Kidney glomerular epithelial cell (primary cell): Measurements from ENCODE around the gene CTTNBP2.
"Not testable (repeated sequence)": the region's sequence is repeated elsewhere in the genome, so short reads cannot be mapped to it uniquely, and the experiment has no call there.

Source experiments
- DNase-seq: peaks from one replicate; lab custom pipeline; 2025; lab: John Stamatoyannopoulos, UW

The CTTNBP2 gene

GRCh38 chr7:117750612-117751563 lies 122.4 kb downstream of the CTTNBP2 start:
- peak; percentile 18 for DNase-seq

GRCh38 chr7:117741962-117742361 lies 131.3 kb downstream of the CTTNBP2 start:
- no peak for DNase-seq

GRCh38 chr7:117739085-117739484 lies 134.2 kb downstream of the CTTNBP2 start:
- no peak for DNase-seq

GRCh38 chr7:117737926-117738325 lies 135.3 kb downstream of the CTTNBP2 start:
- no peak for DNase-seq

DNA sequence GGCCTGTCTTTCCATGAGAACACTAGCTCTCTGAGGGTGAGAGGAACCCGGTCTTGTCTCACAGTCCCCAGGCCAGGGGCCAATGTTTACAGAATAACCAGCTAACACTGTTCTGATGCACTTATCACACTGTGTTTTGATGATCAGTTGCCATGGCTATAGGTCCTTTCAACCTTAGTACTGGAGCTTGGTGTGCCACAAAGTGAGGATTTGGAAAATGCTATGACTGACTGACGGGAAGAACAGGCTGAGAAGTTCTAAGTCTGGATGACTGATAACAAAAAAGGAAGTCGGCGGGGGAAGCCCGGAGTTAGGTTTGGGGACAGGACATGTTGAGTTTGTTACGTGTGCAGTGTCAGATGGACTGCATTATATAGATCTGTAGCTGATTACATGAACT lies 141.8 kb downstream of the CTTNBP2 start:
- DNase-seq: no peak

- no peak for DNase-seq
Measured at GRCh38 chr7:117730390-117730789, 142.9 kb downstream of the CTTNBP2 start.

- DNase-seq: no peak
Measured at GRCh38 chr7:117728890-117729624, 144.2 kb downstream of the CTTNBP2 start.

DNA sequence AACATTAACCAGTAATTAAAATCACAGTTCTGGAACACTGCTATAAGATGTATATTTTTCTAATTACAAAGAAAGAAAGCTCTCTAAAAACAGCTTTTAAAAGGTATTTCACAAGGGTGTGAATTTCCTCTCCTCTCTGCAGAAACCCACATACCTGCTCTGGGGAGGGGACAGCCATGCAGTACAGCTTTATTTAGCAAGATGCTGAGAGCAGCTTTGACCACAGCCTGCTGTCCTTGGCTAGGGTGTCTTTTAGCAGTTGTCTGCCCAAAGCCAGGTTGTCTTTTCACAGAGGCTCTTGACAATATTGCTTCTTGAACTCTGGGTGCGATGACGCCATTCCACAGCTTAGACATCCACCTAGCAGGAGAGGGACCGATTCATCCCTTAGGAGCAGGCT lies 148.3 kb downstream of the CTTNBP2 start:
- no peak for DNase-seq

DNA sequence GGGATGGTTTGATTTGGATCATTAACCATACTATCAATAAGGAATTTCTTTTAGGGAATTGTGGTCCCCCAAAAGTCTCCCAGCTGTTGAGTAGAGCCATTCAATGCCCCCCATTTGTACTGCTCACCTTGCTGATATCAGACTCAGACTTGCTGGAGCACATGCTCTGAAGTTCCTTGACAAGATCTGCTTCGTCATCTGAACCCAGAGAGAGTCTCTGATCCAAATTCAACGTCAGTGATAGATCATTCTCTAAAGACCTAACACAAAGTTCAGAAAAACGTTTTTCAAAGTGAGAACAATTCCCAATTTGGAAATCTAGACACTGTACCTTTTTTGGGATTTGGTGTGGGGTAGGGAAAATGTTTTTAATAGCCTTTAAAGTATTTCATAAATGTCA lies 153.9 kb downstream of the CTTNBP2 start:
- no peak for DNase-seq

GRCh38 chr7:117718116-117718835 lies 155.0 kb downstream of the CTTNBP2 start:
- DNase-seq: no peak

- no peak for DNase-seq
Measured at GRCh38 chr7:117717357-117717756, 155.9 kb downstream of the CTTNBP2 start.

DNA sequence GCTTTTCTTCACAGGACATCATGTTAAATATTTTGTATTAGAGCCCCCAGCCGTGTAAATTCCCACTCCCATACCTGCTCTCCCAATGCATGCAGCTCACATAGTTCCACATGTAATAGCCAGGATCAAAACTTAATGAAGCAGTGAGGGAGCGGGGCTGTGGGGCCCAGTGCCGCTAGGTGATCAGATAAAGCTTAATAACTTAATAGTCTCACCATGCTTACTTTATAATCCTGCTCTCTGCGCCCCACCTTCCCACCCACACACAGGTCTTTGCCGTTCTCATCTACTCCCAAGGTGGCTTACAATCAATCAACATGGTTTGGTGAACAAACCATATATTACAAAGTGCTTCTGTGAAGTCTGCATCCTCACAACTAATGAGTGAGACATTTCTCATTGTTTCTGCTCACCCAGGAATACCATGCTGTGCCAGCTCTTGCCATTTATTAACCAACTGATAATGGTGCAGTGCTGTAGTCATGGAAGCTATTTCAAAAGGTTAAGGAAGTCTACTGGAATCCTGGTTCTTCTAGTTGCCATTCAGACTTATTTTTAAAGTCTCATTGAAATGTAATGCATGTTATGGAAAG lies 156.4 kb downstream of the CTTNBP2 start:
- peak; percentile 93 for DNase-seq

- peak; percentile 72 for DNase-seq
Measured at GRCh38 chr7:117715784-117716445, 157.3 kb downstream of the CTTNBP2 start.

DNA sequence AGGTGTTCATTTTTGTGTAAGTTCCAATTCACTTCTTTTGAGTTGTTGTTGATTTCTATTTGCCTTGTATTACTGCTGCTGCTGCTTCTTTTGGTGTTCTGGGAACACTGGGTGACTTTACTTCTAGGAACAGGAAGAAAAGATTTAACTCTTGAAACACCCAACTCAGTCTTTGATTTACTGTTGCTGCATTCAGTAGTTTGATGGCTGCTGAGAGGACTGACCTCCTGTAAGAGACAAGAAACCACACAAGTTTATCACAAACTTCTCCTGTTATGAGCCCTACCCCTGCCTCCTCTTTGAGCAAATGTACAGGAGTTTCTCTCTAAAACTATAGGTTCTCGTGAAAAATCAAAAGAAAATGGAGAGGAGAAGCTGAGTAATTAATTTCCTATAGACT lies 161.7 kb downstream of the CTTNBP2 start:
- DNase-seq: no peak

DNA sequence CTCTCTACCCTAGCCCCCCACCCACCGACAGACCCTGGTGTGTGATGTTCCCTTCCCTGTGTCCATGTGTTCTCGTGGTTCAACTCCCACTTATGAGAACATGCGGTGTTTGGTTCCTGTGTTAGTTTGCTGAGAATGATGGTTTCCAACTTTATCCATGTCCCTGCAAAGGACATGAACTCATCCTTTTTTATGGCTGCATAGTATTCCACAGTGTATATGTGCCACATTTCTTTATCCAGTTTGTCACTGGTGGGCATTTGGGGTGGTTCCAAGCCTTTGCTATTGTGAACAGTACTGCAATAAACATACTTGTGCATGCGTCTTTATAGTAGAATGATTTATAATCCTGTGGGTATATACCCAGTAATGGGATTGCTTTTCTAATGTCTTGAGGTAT lies 165.1 kb downstream of the CTTNBP2 start:
- not testable (repeated sequence) for DNase-seq

DNA sequence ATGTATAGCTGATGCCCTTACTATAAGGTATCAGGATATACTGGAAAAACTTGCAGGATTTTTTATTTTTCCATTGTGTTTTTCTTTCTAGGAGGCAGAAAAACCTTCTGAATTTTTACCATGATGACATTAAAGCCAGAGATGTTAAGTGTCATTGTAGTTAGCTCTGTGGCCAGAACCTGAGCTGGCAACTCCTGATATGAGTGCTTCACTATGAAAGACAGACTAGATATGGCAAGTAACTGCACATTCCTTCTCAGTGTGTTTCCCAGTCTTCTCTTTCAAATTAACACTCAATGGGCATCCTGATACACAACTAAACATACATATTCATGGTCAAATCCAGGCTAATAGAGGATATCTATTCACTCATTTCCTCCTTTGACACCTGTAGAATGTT lies 166.2 kb downstream of the CTTNBP2 start:
- no peak for DNase-seq

- no peak for DNase-seq
Measured at GRCh38 chr7:117706210-117706609, 167.0 kb downstream of the CTTNBP2 start.

DNA sequence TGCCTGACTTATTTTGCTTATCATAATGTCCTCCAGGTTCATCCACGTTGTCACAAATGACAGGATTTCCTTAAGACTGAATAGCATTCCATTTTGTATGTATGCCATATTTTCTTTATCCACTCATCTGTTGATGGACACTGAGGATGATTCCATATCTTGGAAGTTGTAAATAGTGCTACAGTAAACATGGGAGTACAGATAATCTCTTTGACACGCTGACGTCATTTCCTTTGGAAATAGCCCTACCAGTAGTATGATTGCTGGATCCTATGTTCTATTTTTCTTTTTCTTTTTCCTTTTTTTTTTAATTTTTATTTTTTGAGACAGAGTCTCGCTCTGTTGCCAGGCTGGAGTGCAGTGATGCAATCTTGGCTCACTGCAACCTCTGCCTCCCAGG lies 167.6 kb downstream of the CTTNBP2 start:
- DNase-seq: no peak

GRCh38 chr7:117704063-117704462 lies 169.2 kb downstream of the CTTNBP2 start:
- no peak for DNase-seq

DNA sequence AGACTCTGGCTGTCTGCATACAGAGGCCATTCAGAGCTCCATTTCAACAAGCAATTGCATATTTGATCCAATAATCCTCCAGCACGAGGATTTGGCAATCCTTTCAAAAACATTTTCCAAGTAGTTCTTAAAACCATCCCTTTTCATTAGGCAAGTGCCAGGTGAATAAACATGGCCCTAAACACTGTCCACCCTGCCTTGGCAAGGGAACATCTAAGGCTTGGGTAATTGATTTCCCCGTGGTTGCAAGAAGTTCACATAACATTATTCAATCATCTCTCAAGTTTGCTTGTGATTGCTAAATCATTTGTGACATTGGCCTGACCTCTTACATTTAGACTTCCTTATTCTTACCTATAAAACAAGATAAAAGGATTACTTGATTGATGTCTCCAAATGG lies 175.2 kb downstream of the CTTNBP2 start:
- no peak for DNase-seq

DNA sequence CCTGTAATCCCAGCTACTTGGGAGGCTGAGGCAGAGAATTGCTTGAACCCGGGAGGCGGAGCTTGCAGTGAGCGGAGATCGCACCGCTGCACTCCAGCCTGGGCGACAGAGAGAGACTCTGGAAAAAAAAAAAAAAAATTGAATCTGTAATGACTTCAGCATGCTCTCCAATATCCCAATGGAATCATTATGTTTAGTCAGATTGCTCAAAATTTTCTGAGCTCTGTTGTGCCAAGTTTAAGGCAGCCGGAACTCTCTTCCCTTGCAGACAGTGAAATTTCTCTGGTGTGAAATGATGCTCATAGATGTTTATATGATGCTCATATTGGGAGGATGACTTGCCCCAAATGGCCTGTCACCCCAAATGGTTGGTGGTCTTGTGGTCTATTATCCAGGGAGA lies 180.9 kb downstream of the CTTNBP2 start:
- no peak for DNase-seq

GRCh38 chr7:117690147-117690546 lies 183.1 kb downstream of the CTTNBP2 start:
- no peak for DNase-seq
